K562 (cell line): ENCODE data around the gene DYNLT2B. TPM values are rescaled to one million over a fixed set of nuclear protein-coding genes. Genes with fewer than 3 reads are reported as not detected.

Experiments used
- CC2D1A ChIP-seq: fragments of 450-650 bp; IDR thresholded peaks from 2 replicates; pipeline ENCODE4 v1.6.1; 2017; ENCODE audit warnings: mild to moderate bottlenecking
- CREM ChIP-seq: IDR thresholded peaks from 2 replicates; pipeline ENCODE4 v1.6.1; 2014; ENCODE audit warnings: antibody characterized with exemption, low read depth
- NR2C1 ChIP-seq, 2 experiments: fragments of 450-650 bp; IDR thresholded peaks; 2 replicates each; pipeline ENCODE4 v1.6.1; 2017; ENCODE audit warnings: mild to moderate bottlenecking in 2 of 2, antibody characterized with exemption in 1 of 2, inconsistent platforms in 1 of 2, missing compliant biosample characterization in 1 of 2, missing genetic modification characterization in 1 of 2
- RFX1 ChIP-seq: fragments of 450-650 bp; IDR thresholded peaks from 2 replicates; pipeline ENCODE4 v1.6.1; 2016; ENCODE audit warnings: mild to moderate bottlenecking, moderate library complexity
- SRSF1 ChIP-seq: fragments of 200-400 bp; formaldehyde crosslinking; IDR thresholded peaks from 2 replicates; pipeline ENCODE4 v1.6.1; 2017; ENCODE audit warnings: mild to moderate bottlenecking, low read depth, low read length, moderate library complexity
- STAT5B ChIP-seq: fragments of 250-450 bp; sonication (Bioruptor Pico); IDR thresholded peaks from 2 replicates; pipeline ENCODE4 v1.8.0; 2021; ENCODE audit warnings: mild to moderate bottlenecking, inconsistent platforms
- polyA plus RNA-seq, 8 experiments: library from polyadenylated mRNA; depleted of rRNA in 4 of 8; stranded (reverse) in 5 of 8; unstranded in 3 of 8; fragments of >200 nt; fragmentation: Nextera tagmentation in 2 of 8; fragmentation: Illumina TruSeq in 1 of 8; extraction: Ambion mirVana in 2 of 8; extraction: Trizol in 1 of 8; gene quantifications; 2 replicates each; pipeline versions ENCODE4 v1.2.1 to v1.2.3, GENCODE V29; 2011 to 2014; ENCODE audit warnings: inconsistent platforms in 1 of 8, missing spikeins in 1 of 8
- total RNA-seq, 7 experiments: library from RNA; depleted of rRNA in 6 of 7; stranded (reverse); fragments of >200 nt in 6 of 7; fragmentation: Illumina TruSeq in 2 of 7; extraction: Trizol in 2 of 7; gene quantifications; 2 replicates each; pipeline versions ENCODE4 v1.2.1 to v1.2.3, GENCODE V29; 2011 to 2021; ENCODE audit warnings: low replicate concordance in 1 of 7
- TF ChIP-seq, protein P1 (sequence below): fragments of 450-650 bp; IDR thresholded peaks from 2 replicates; pipeline ENCODE4 v1.6.1; 2018; ENCODE audit not compliant: partially characterized antibody
- TF ChIP-seq, protein P2 (sequence below), 3 experiments: fragments of 200-800 bp in 1 of 3; fragments of 250-450 bp in 1 of 3; fragments of 450-650 bp in 1 of 3; sonication (Bioruptor Pico) in 1 of 3; sonication (Bioruptor generic) in 1 of 3; formaldehyde crosslinking in 1 of 3; IDR thresholded peaks; 2 replicates each; pipeline versions ENCODE4 v1.6.1 to v1.8.0; 2016 to 2022; ENCODE audit warnings: mild to moderate bottlenecking in 2 of 3, missing genetic modification characterization in 2 of 3, missing compliant biosample characterization in 1 of 3, moderate library complexity in 1 of 3
- TF ChIP-seq, protein P3 (sequence below), 2 experiments: fragments of 450-650 bp in 1 of 2; sonication (generic) in 1 of 2; formaldehyde crosslinking in 1 of 2; IDR thresholded peaks; 2 replicates each; pipeline versions ENCODE4 v1.7.1 to v1.9.0; 2016 to 2022; ENCODE audit warnings: inconsistent platforms in 1 of 2, mild to moderate bottlenecking in 1 of 2, missing genetic modification reagents in 1 of 2

Gene DYNLT2B
- total and polyA plus RNA-seq, 9 of the 15 experiments (the other 6 are each of a cell fraction or from before 2014, with no cell fraction given): 6.5 to 19.9 (median 8.7) TPM

DNA sequence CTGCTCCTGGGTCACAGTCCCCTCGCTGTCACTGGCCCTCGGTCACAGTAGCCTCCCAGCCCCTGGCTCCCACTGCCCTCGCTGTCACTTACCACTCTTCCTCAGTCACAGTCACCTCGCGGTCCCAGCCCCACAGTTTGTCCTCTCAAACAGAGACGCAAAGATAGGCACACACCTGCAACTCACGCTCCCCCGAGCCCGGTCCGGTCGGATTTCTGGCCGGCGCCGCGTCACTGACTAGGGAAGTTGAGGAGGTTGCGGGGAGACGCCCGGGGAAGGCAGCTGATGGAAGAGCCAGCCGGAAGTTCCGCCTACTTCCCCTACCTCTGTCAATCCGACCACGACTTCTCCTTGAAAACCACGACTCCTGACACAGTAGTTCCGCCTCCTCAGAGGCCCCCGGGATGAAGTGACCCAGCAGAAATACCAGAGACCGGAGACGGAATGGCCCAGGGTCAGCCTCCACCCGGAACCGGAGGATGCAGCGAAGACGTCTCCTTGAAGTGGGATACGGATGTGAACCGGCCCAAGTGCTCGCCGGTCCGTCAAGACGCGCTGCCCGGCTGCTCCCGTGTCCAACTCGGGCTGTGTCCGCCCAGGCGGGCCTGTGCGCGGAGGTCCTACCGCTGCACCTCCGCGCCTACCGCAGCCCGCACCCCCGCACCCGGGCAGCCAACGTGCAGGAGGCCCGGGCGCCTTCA, 30.4 kb downstream of the DYNLT2B start, which contains the start of gene PCYT1A (continued):
- TF ChIP-seq CREM: peak; percentile 86
- TF ChIP-seq, protein P1, sequence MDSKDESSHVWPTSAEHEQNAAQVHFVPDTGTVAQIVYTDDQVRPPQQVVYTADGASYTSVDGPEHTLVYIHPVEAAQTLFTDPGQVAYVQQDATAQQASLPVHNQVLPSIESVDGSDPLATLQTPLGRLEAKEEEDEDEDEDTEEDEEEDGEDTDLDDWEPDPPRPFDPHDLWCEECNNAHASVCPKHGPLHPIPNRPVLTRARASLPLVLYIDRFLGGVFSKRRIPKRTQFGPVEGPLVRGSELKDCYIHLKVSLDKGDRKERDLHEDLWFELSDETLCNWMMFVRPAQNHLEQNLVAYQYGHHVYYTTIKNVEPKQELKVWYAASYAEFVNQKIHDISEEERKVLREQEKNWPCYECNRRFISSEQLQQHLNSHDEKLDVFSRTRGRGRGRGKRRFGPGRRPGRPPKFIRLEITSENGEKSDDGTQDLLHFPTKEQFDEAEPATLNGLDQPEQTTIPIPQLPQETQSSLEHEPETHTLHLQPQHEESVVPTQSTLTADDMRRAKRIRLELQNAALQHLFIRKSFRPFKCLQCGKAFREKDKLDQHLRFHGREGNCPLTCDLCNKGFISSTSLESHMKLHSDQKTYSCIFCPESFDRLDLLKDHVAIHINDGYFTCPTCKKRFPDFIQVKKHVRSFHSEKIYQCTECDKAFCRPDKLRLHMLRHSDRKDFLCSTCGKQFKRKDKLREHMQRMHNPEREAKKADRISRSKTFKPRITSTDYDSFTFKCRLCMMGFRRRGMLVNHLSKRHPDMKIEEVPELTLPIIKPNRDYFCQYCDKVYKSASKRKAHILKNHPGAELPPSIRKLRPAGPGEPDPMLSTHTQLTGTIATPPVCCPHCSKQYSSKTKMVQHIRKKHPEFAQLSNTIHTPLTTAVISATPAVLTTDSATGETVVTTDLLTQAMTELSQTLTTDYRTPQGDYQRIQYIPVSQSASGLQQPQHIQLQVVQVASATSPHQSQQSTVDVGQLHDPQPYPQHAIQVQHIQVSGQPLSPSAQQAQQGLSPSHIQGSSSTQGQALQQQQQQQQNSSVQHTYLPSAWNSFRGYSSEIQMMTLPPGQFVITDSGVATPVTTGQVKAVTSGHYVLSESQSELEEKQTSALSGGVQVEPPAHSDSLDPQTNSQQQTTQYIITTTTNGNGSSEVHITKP: peak; percentile 66
- 0 out of 2 replicates have a peak, but pooled peaks have one; percentile 36 for TF ChIP-seq CC2D1A
- TF ChIP-seq NR2C1 (IDR thresholded peaks at IDR 0.05): peak; percentile 80
- TF ChIP-seq NR2C1 (tag; IDR thresholded peaks at IDR 0.05): peak; percentile 89
- peak; percentile 89; the same call in 1 of the 2 replicates for TF ChIP-seq SRSF1
- TF ChIP-seq RFX1: peak; percentile 88
- TF ChIP-seq, protein P2, sequence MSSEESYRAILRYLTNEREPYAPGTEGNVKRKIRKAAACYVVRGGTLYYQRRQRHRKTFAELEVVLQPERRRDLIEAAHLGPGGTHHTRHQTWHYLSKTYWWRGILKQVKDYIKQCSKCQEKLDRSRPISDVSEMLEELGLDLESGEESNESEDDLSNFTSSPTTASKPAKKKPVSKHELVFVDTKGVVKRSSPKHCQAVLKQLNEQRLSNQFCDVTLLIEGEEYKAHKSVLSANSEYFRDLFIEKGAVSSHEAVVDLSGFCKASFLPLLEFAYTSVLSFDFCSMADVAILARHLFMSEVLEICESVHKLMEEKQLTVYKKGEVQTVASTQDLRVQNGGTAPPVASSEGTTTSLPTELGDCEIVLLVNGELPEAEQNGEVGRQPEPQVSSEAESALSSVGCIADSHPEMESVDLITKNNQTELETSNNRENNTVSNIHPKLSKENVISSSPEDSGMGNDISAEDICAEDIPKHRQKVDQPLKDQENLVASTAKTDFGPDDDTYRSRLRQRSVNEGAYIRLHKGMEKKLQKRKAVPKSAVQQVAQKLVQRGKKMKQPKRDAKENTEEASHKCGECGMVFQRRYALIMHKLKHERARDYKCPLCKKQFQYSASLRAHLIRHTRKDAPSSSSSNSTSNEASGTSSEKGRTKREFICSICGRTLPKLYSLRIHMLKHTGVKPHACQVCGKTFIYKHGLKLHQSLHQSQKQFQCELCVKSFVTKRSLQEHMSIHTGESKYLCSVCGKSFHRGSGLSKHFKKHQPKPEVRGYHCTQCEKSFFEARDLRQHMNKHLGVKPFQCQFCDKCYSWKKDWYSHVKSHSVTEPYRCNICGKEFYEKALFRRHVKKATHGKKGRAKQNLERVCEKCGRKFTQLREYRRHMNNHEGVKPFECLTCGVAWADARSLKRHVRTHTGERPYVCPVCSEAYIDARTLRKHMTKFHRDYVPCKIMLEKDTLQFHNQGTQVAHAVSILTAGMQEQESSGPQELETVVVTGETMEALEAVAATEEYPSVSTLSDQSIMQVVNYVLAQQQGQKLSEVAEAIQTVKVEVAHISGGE (CRISPR knock-in tag; IDR thresholded peaks at IDR 0.05): peak; percentile 90 to 99 (median 97)
- no peak for TF ChIP-seq STAT5B (CRISPR knock-in tag)
- TF ChIP-seq, protein P3, sequence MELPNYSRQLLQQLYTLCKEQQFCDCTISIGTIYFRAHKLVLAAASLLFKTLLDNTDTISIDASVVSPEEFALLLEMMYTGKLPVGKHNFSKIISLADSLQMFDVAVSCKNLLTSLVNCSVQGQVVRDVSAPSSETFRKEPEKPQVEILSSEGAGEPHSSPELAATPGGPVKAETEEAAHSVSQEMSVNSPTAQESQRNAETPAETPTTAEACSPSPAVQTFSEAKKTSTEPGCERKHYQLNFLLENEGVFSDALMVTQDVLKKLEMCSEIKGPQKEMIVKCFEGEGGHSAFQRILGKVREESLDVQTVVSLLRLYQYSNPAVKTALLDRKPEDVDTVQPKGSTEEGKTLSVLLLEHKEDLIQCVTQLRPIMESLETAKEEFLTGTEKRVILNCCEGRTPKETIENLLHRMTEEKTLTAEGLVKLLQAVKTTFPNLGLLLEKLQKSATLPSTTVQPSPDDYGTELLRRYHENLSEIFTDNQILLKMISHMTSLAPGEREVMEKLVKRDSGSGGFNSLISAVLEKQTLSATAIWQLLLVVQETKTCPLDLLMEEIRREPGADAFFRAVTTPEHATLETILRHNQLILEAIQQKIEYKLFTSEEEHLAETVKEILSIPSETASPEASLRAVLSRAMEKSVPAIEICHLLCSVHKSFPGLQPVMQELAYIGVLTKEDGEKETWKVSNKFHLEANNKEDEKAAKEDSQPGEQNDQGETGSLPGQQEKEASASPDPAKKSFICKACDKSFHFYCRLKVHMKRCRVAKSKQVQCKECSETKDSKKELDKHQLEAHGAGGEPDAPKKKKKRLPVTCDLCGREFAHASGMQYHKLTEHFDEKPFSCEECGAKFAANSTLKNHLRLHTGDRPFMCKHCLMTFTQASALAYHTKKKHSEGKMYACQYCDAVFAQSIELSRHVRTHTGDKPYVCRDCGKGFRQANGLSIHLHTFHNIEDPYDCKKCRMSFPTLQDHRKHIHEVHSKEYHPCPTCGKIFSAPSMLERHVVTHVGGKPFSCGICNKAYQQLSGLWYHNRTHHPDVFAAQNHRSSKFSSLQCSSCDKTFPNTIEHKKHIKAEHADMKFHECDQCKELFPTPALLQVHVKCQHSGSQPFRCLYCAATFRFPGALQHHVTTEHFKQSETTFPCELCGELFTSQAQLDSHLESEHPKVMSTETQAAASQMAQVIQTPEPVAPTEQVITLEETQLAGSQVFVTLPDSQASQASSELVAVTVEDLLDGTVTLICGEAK (IDR thresholded peaks at IDR 0.05): peak; percentile 99
- TF ChIP-seq, protein P3 (CRISPR knock-in tag; IDR thresholded peaks at IDR 0.05): no peak
